IMR-90 (cell line): ENCODE measurements around the gene CETP. TPM values are rescaled to one million over a fixed set of nuclear protein-coding genes. Genes with fewer than 3 reads are reported as not detected.
A peak's percentile ranks its signal among the peaks of the same experiment; 100 is the strongest.

ENCODE experiments used
- ATAC-seq: fragments of 200-7000 bp; cut with Tn5 transposase; 2 replicates; pipeline ENCODE4 v1.9.1; 2020; ENCODE audit warnings: low read depth, mild to moderate bottlenecking, moderate library complexity
- BruUV-seq: library from RNA; stranded (reverse); fragments of 400-500 nt; replicated peaks from 2 replicates; lab custom pipeline; 2021; lab: Mats Ljungman, UMichigan
- CTCF ChIA-PET: fragments of 300-600 bp; formaldehyde crosslinking; extraction: SDS; loops from one replicate; lab custom pipeline; 2021; ENCODE audit warnings: antibody characterized with exemption; lab: Yijun Ruan, JAX
- POLR2A ChIA-PET: fragments of 300-600 bp; sonication (Branson Sonifier 250); formaldehyde crosslinking; loops from one replicate; lab custom pipeline; 2022; ENCODE audit warnings: antibody characterized with exemption; ENCODE audit not compliant: unreplicated experiment; lab: Charles Lee
- DNase-seq: peaks from one replicate; pipeline ENCODE4 v3.0.0; 2013
- H2AFZ ChIP-seq: replicated peaks from 2 replicates; pipeline ENCODE3; 2013; ENCODE audit warnings: low read length, mild to moderate bottlenecking; ENCODE audit not compliant: poor library complexity
- H2AK5ac ChIP-seq: 2 replicates; pipeline ENCODE4 v1.6.1; 2013; ENCODE audit warnings: low read depth, low read length, inconsistent platforms
- H2AK9ac ChIP-seq: replicated peaks from 2 replicates; pipeline ENCODE3; 2013; ENCODE audit warnings: mild to moderate bottlenecking, low read depth, low read length, moderate library complexity; ENCODE audit not compliant: poor library complexity
- H2BK120ac ChIP-seq: 2 replicates; pipeline ENCODE4 v1.6.1; 2013; ENCODE audit warnings: low read depth, low read length, inconsistent platforms
- H2BK15ac ChIP-seq: 3 replicates; pipeline ENCODE4 v1.6.1; 2013; ENCODE audit warnings: low read depth, low read length, inconsistent platforms
- H2BK20ac ChIP-seq: 2 replicates; pipeline ENCODE4 v1.6.1; 2013; ENCODE audit warnings: low read depth, mild to moderate bottlenecking, inconsistent platforms, low read length, moderate library complexity
- H2BK5ac ChIP-seq: 2 replicates; pipeline ENCODE4 v1.6.1; 2013; ENCODE audit warnings: mild to moderate bottlenecking, low read depth, low read length, inconsistent platforms; ENCODE audit not compliant: poor library complexity, severe bottlenecking
- H3K14ac ChIP-seq: replicated peaks from 2 replicates; pipeline ENCODE4 v1.6.1; 2013; ENCODE audit warnings: low read depth, low read length, inconsistent platforms
- H3K18ac ChIP-seq: 2 replicates; pipeline ENCODE4 v1.6.1; 2013; ENCODE audit warnings: low read depth, low read length, control low read depth
- H3K23ac ChIP-seq: 2 replicates; pipeline ENCODE4 v1.6.1; 2013; ENCODE audit warnings: low read depth, low read length, inconsistent platforms
- H3K27ac ChIP-seq: 2 replicates; pipeline ENCODE4 v1.5.1; 2013; ENCODE audit warnings: mild to moderate bottlenecking, control low read depth, low read length; ENCODE audit not compliant: insufficient read depth
- H3K27me3 ChIP-seq: 2 replicates; pipeline ENCODE4 v1.6.1; 2013; ENCODE audit warnings: low read length; ENCODE audit not compliant: control insufficient read depth, insufficient read depth
- H3K36me3 ChIP-seq: 2 replicates; pipeline ENCODE4 v1.6.1; 2013; ENCODE audit warnings: low read length, mixed read lengths; ENCODE audit not compliant: control insufficient read depth, insufficient read depth
- H3K4ac ChIP-seq: 2 replicates; pipeline ENCODE4 v1.6.1; 2013; ENCODE audit warnings: low read depth, low read length, inconsistent platforms
- H3K4me1 ChIP-seq: 2 replicates; pipeline ENCODE4 v1.6.1; 2013; ENCODE audit warnings: low read length, mixed read lengths; ENCODE audit not compliant: control insufficient read depth, insufficient read depth
- H3K4me2 ChIP-seq: 2 replicates; pipeline ENCODE4 v1.6.1; 2013; ENCODE audit warnings: low read depth, mild to moderate bottlenecking, control low read depth, low read length, moderate library complexity
- H3K4me3 ChIP-seq: 2 replicates; pipeline ENCODE4 v1.5.1; 2013; ENCODE audit warnings: low read depth, mild to moderate bottlenecking, control low read depth, low read length, moderate library complexity; ENCODE audit not compliant: insufficient read depth
- H3K56ac ChIP-seq: 2 replicates; pipeline ENCODE4 v1.6.1; 2013; ENCODE audit warnings: low read length, inconsistent platforms; ENCODE audit not compliant: insufficient read depth; ENCODE audit errors: extremely low read depth
- H3K79me1 ChIP-seq, 2 experiments: 2 replicates each; pipeline ENCODE4 v1.6.1; 2013; ENCODE audit warnings: low read length in 2 of 2, inconsistent platforms in 1 of 2, low read depth in 1 of 2
- H3K9ac ChIP-seq: 2 replicates; pipeline ENCODE4 v1.6.1; 2013; ENCODE audit warnings: low read depth, low read length, control low read depth
- H3K9me1 ChIP-seq: 2 replicates; pipeline ENCODE4 v1.6.1; 2013; ENCODE audit warnings: low read length, inconsistent platforms; ENCODE audit not compliant: insufficient read depth
- H3K9me3 ChIP-seq: 2 replicates; pipeline ENCODE4 v1.6.1; 2013; ENCODE audit warnings: low read length; ENCODE audit not compliant: control insufficient read depth, insufficient read depth
- H4K20me1 ChIP-seq: 2 replicates; pipeline ENCODE4 v1.6.1; 2013; ENCODE audit warnings: low read length, inconsistent platforms; ENCODE audit not compliant: insufficient read depth
- H4K5ac ChIP-seq: 2 replicates; pipeline ENCODE4 v1.6.1; 2013; ENCODE audit warnings: mild to moderate bottlenecking, low read depth, low read length, control low read depth
- H4K8ac ChIP-seq, 2 experiments: 2 replicates each; pipeline ENCODE4 v1.6.1; 2013; ENCODE audit warnings: low read depth in 2 of 2, low read length in 2 of 2, control low read depth in 1 of 2, inconsistent platforms in 1 of 2
- H4K91ac ChIP-seq: 2 replicates; pipeline ENCODE4 v1.6.1; 2013; ENCODE audit warnings: low read depth, low read length, inconsistent platforms; ENCODE audit not compliant: insufficient read depth
- CEBPB ChIP-seq: IDR thresholded peaks from 2 replicates; pipeline ENCODE4 v1.6.1; 2012; ENCODE audit warnings: low read depth, low read length, improper control_type of control experiment
- CHD1 ChIP-seq: IDR thresholded peaks from 2 replicates; pipeline ENCODE4 v1.6.1; 2012; ENCODE audit warnings: low read depth, low read length, improper control_type of control experiment
- POLR2A ChIP-seq: IDR thresholded peaks from 2 replicates; pipeline ENCODE4 v1.6.1; 2012; ENCODE audit warnings: mild to moderate bottlenecking, low read depth, low read length
- WGBS, 2 experiments: methylation state at CpG; one replicate each; pipeline versions ENCODE4 v1.1.5 to v1.1.7; 2013; ENCODE audit warnings: missing lambda C conversion rate in 2 of 2; ENCODE audit not compliant: insufficient read length in 1 of 2; ENCODE audit errors: extremely low coverage in 2 of 2; 5-methylcytosine and 5-hydroxymethylcytosine counted together
- dilution Hi-C: fragments of 300-500 bp; cut with HindIII; formaldehyde crosslinking; loops from one replicate; pipeline ENCODE4 v1.14.3; 2018; ENCODE audit warnings: low sequenced_read_pairs; ENCODE audit not compliant: unreplicated experiment
- in situ Hi-C: fragments of 300-500 bp; cut with MboI; formaldehyde crosslinking; loops from 3 replicates; pipeline ENCODE4 v1.14.3; 2019; ENCODE audit warnings: low sequenced_read_pairs, inconsistent platforms, mixed read lengths
- intact Hi-C: fragments of 100-400 bp; cut with micrococcal nuclease; formaldehyde crosslinking; loops from 2 replicates; pipeline ENCODE4 v1.10.0; 2022
- polyA plus RNA-seq, 3 experiments: library from polyadenylated mRNA; depleted of rRNA; stranded (reverse); fragments of >200 nt; gene quantifications; 2 replicates each; pipeline ENCODE4 v1.2.3, GENCODE V29; 2012; ENCODE audit warnings: low replicate concordance in 1 of 3
- total RNA-seq: library from RNA; depleted of rRNA; stranded (reverse); fragments of >200 nt; gene quantifications from 2 replicates; pipeline ENCODE4 v1.2.3, GENCODE V29; 2012

CETP gene
- total and polyA plus RNA-seq, 2 of the 4 experiments (the other 2 are of a cell fraction), result not detected

DNA sequence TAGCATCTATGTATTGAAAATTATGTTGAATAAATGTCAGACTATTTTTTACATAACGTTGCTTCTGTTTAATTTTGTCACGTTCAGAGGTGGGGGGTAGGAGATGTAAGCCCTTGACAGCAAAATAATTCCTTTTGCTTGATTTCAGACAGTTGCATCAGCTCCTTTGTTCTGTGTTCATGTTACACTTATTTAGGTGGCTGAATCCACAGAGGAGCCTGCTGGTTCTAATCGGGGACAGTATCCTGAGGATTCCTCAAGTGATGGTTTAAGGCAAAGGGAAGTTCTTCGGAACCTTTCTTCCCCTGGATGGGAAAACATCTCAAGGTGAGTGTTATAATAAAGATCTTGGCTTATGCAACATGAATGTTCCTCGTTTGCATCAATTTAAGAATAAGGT lies 25.3 kb upstream of the CETP start:
- Histone ChIP-seq H3K4me1 (peaks cover under 1% of the 10 kb centered on the region), H2BK20ac (no peak overlapping the region), H3K9me3 (no peaks in the 10 kb centered on the region), H3K9ac (no peak overlapping the region), H3K27ac (no peak overlapping the region), H3K9me1 (peaks cover 10% of the 10 kb centered on the region), H2AK9ac (no peak overlapping the region), H2BK15ac (no peak overlapping the region), H3K4me2 (no peak overlapping the region), H3K56ac (no peak overlapping the region), H4K91ac (no peak overlapping the region), H3K79me1 (peaks cover 30 to 55% of the 10 kb centered on the region in 2 experiments), H2AFZ (no peak overlapping the region), H3K18ac (no peak overlapping the region), H2AK5ac (no peak overlapping the region), H3K4ac (peak overlapping the region; percentile 24; the same call in 1 of the 2 replicates), H4K20me1 (peaks cover 81% of the 10 kb centered on the region), H4K5ac (no peak overlapping the region), H2BK5ac (no peak overlapping the region), H3K14ac (no peak overlapping the region; the same call in 1 of the 2 replicates), H3K23ac (peak overlapping the region; percentile 40; the same call in 1 of the 2 replicates), H4K8ac (peak overlapping the region in 1 of 2 experiments; percentile 55; a peak in 1 of 4 replicates), H3K36me3 (peaks cover 44% of the 10 kb centered on the region), H3K4me3 (no peak overlapping the region), H3K27me3 (no peaks in the 10 kb centered on the region), H2BK120ac (0 out of 2 replicates have a peak overlapping the region, but pooled peaks have one; percentile 55)
- no TSS peak for BruUV-seq
- in situ Hi-C loops, result no loop called here
- POLR2A ChIA-PET, result no interaction called here
- CTCF ChIA-PET, result interaction anchor here (0.6 kb wide), 1 partner anchor 26 kb away, joined by 3 read pairs; no protein-coding TSS in a partner anchor
- WGBS, 2 experiments, result no CpG with 5 or more reads among the region's 5 CpGs
- intact Hi-C loops, result no loop called here
- DNase-seq (no peak), ATAC-seq (no peak)
- dilution Hi-C loops, result no loop called here
- TF ChIP-seq POLR2A (no peak), CEBPB (no peak), CHD1 (no peak)
